Stomach (tissue), 9 donors: ENCODE measurements around the gene STAC2. TPM values are rescaled to one million over a fixed set of nuclear protein-coding genes. Genes with fewer than 3 reads are reported as not detected.

Experiments
- DNase-seq, 2 donors: peaks; one replicate each; pipeline versions ENCODE4 v3.0.0 to v3.0.0-alpha.2; 2013 to 2019
- H3K27ac ChIP-seq, 5 donors: fragments of 200-600 bp in 4 of 5; sonication (generic) in 4 of 5; one replicate each; pipeline ENCODE4 v1.5.1; 2013 to 2019; ENCODE audit warnings: mild to moderate bottlenecking in 1 of 5, moderate library complexity in 1 of 5
- H3K27me3 ChIP-seq, 3 donors: fragments of 200-600 bp; sonication (generic); one replicate each; pipeline ENCODE4 v1.5.1; 2017 to 2019; ENCODE audit warnings: mixed run types in 1 of 3
- H3K36me3 ChIP-seq, 4 donors: fragments of 200-600 bp; sonication (generic); 1 replicate in 3 of 4; 2 replicates in 1 of 4; pipeline ENCODE4 v1.5.1; 2016 to 2019
- H3K4me1 ChIP-seq, 4 donors: fragments of 200-600 bp; sonication (generic); one replicate each; pipeline ENCODE4 v1.5.1; 2016 to 2019
- H3K4me3 ChIP-seq, 4 donors: fragments of 200-600 bp; sonication (generic) in 3 of 4; one replicate each; pipeline ENCODE4 v1.5.1; 2016 to 2019; ENCODE audit warnings: mild to moderate bottlenecking in 1 of 4
- H3K9me3 ChIP-seq, 4 donors: fragments of 200-600 bp; sonication (generic); one replicate each; pipeline ENCODE4 v1.5.1; 2016 to 2019
- EP300 ChIP-seq: sonication (generic); formaldehyde crosslinking; IDR thresholded peaks from one replicate; pipeline ENCODE4 v1.6.1; 2017; ENCODE audit warnings: antibody characterized with exemption
- POLR2A ChIP-seq, 4 donors: fragments of 450-650 bp; IDR thresholded peaks; one replicate each; pipeline ENCODE4 v1.6.1; 2016; ENCODE audit warnings: antibody characterized with exemption in 4 of 4, control low read depth in 2 of 4, mild to moderate bottlenecking in 1 of 4, moderate library complexity in 1 of 4
- POLR2AphosphoS5 ChIP-seq, 3 donors: sonication (generic); formaldehyde crosslinking; IDR thresholded peaks; one replicate each; pipeline ENCODE4 v1.6.1; 2016; ENCODE audit warnings: antibody characterized with exemption in 3 of 3
- WGBS, 5 donors: extraction: QIAGEN DNeasy Blood & Tissue Kit in 3 of 5; methylation state at CpG; one replicate each; pipeline versions ENCODE4 v1.1.5 to v1.1.7; 2013 to 2018; 5-methylcytosine and 5-hydroxymethylcytosine counted together
- intact Hi-C: fragments of 100-400 bp; cut with DNase I; formaldehyde crosslinking; loops from one replicate; pipeline ENCODE4 v1.15.1; 2023; ENCODE audit warnings: low total_unique reads
- polyA plus RNA-seq, 3 donors: library from polyadenylated mRNA; stranded (reverse); fragments of 200-250 nt; gene quantifications; one replicate each; pipeline ENCODE4 v1.2.3, GENCODE V29; 2013
- total RNA-seq, 5 donors: library from RNA; depleted of rRNA; stranded (reverse); fragments of >200 nt; gene quantifications; one replicate each; pipeline versions ENCODE4 v1.1.0 to v1.2.3, GENCODE V29; 2014 to 2016
- TF ChIP-seq, protein P1 (sequence below), 7 experiments: fragments of 450-650 bp in 4 of 7; fragments of 200-600 bp in 3 of 7; sonication (generic) in 3 of 7; IDR thresholded peaks; one replicate each; pipeline ENCODE4 v1.5.1; 2016 to 2019; ENCODE audit warnings: antibody characterized with exemption in 7 of 7, control low read depth in 2 of 7, mild to moderate bottlenecking in 1 of 7
- donor health status: healthy with polysubstance abuse.
- donor health status: Bipolar disorder and iron deficiency.
- donor health status: healthy.

Gene STAC2
- total and polyA plus RNA-seq, 8 donors = under 0.01 to 0.20 (median 0.15) TPM; not detected in 5

DNA sequence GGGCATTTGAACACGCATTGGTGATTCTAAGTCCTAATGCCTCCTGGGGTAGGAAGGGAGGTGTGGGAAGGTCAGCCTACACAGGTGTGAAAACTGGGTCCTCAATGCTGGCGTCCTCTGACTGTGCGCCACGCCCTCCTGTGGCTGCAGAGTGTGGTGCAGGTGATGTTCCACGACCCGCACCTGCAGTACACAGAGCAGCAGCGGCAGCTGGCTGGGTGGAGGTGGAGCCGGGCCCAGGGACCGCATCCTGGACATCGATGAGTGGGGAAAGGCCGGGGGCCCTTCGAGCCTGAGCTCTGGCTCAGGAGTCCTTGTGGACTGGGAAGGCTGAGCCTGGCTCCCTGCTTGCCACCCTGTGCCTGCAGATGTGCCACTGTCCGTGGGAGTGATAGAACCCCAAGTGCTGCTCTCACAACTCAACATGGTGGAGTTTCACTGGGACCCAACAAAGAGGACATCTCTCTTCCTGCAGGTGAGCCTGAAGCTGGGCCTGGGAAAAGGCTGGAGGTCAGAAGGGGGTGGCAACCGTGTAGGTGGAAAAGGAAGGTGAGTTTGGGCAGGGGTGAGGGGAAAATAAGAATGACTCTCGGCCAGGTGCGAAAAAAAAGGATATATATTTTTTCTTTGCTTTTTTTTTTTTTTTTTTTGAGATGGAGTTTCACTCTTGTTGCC, 14.0 kb upstream of the STAC2 start:
- Histone ChIP-seq H3K27me3 (peaks cover 0 to 82% (median 5%) of the 10 kb centered on the region in 3 donors), H3K4me1 (peaks cover 5 to 21% (median 13%) of the 10 kb centered on the region in 4 donors), H3K27ac (no peak overlapping the region), H3K36me3 (no peaks in the 10 kb centered on the region), H3K9me3 (no peaks in the 10 kb centered on the region), H3K4me3 (no peak overlapping the region)
- intact Hi-C loops = loop anchor here (5.0 kb wide), 1 partner anchor 32 kb away; no protein-coding TSS in a partner anchor
- TF ChIP-seq EP300 = no peak
- TF ChIP-seq, protein P1, sequence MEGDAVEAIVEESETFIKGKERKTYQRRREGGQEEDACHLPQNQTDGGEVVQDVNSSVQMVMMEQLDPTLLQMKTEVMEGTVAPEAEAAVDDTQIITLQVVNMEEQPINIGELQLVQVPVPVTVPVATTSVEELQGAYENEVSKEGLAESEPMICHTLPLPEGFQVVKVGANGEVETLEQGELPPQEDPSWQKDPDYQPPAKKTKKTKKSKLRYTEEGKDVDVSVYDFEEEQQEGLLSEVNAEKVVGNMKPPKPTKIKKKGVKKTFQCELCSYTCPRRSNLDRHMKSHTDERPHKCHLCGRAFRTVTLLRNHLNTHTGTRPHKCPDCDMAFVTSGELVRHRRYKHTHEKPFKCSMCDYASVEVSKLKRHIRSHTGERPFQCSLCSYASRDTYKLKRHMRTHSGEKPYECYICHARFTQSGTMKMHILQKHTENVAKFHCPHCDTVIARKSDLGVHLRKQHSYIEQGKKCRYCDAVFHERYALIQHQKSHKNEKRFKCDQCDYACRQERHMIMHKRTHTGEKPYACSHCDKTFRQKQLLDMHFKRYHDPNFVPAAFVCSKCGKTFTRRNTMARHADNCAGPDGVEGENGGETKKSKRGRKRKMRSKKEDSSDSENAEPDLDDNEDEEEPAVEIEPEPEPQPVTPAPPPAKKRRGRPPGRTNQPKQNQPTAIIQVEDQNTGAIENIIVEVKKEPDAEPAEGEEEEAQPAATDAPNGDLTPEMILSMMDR (IDR thresholded peaks at IDR 0.05) = peak in 5 of 7 experiments; percentile 40 to 55 (median 44)
- no peak for TF ChIP-seq POLR2A (IDR thresholded peaks at IDR 0.05)
- TF ChIP-seq POLR2AphosphoS5 (IDR thresholded peaks at IDR 0.05) = no peak
- peak; percentile 78 to 86 for DNase-seq
- WGBS, 5 donors = 23 to 34% (median 29%) methylated on average over 9 to 16 of the region's 16 CpGs

- Histone ChIP-seq H3K27ac (no peak overlapping the region), H3K36me3 (no peaks in the 10 kb centered on the region), H3K9me3 (no peaks in the 10 kb centered on the region), H3K4me3 (no peak overlapping the region), H3K27me3 (peaks cover 0 to 86% (median 5%) of the 10 kb centered on the region in 3 donors), H3K4me1 (peaks cover 5 to 12% (median 10%) of the 10 kb centered on the region in 4 donors)
- TF ChIP-seq EP300 (no peak), POLR2AphosphoS5 (IDR thresholded peaks at IDR 0.05) (peak in 1 of 3 donors; percentile 12)
- peak; percentile 60 to 66 for DNase-seq
- intact Hi-C loops = no loop called here
- 11 to 33% (median 18%) methylated on average over 6 to 15 of the region's 15 CpGs for WGBS, 5 donors
Observed at GRCh38 chr17:39238311-39238972, 12.7 kb upstream of the STAC2 start.

- Histone ChIP-seq H3K27ac (no peak overlapping the region), H3K27me3 (peaks cover 0 to 86% (median 11%) of the 10 kb centered on the region in 3 donors), H3K4me1 (peaks cover 5 to 12% (median 10%) of the 10 kb centered on the region in 4 donors), H3K36me3 (no peaks in the 10 kb centered on the region), H3K4me3 (no peak overlapping the region), H3K9me3 (no peaks in the 10 kb centered on the region)
- 54 to 61% (median 58%) methylated on average over 6 to 7 of the region's 7 CpGs for WGBS, 5 donors
- intact Hi-C loops = no loop called here
- peak in 1 of 2 donors; percentile 71 for DNase-seq
- no peak for TF ChIP-seq POLR2AphosphoS5 (IDR thresholded peaks at IDR 0.05)
- TF ChIP-seq, protein P1 (IDR thresholded peaks at IDR 0.05) = no peak
- no peak for TF ChIP-seq POLR2A (IDR thresholded peaks at IDR 0.05)
- no peak for TF ChIP-seq EP300
Observed at GRCh38 chr17:39237586-39237985, 11.8 kb upstream of the STAC2 start.

DNA sequence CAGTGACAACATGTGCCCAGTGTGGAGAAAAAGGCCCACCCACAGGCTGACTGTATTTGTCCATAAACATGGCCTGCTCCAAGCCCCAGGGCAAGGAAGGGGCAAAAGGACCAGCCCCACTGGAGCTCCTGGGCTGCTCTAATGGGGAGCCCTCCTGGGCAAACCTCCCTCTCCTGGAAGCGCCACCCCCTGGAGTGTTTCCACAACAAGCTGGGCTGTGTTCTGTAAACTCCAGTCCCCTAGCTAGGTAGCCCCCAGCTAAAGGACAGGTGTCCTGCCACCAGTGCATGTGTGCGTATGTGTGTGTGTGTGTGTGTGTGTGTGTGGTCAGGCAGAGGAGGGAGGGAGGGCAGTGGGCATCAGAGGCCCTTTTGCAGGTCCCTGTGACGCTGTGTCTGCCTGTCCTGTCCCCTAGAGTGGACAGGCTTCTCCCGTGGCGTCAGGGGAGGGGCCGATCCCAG, 11.3 kb upstream of the STAC2 start:
- peak in 1 of 2 donors; percentile 60 for DNase-seq
- WGBS, 5 donors = 56 to 80% (median 65%) methylated on average over 2 to 6 of the region's 6 CpGs
- Histone ChIP-seq H3K27me3 (peaks cover 0 to 86% (median 17%) of the 10 kb centered on the region in 3 donors), H3K36me3 (no peaks in the 10 kb centered on the region), H3K4me3 (no peak overlapping the region), H3K9me3 (no peaks in the 10 kb centered on the region), H3K27ac (no peak overlapping the region), H3K4me1 (peaks cover 5 to 17% (median 14%) of the 10 kb centered on the region in 4 donors)
- intact Hi-C loops = no loop called here
- TF ChIP-seq EP300 = no peak
- TF ChIP-seq POLR2A (IDR thresholded peaks at IDR 0.05) = no peak
- TF ChIP-seq, protein P1 (IDR thresholded peaks at IDR 0.05) = no peak
- no peak for TF ChIP-seq POLR2AphosphoS5 (IDR thresholded peaks at IDR 0.05)
